ENCODE results near the gene HEXD. TPM values are rescaled to one million over a fixed set of nuclear protein-coding genes. Genes with fewer than 3 reads are reported as not detected.
A peak's percentile ranks its signal among the peaks of the same experiment; 100 is the strongest.

Gene HEXD
- 26.5 TPM for polyA plus RNA-seq (2012; ENCODE audit: insufficient read length, low read depth)

DNA sequence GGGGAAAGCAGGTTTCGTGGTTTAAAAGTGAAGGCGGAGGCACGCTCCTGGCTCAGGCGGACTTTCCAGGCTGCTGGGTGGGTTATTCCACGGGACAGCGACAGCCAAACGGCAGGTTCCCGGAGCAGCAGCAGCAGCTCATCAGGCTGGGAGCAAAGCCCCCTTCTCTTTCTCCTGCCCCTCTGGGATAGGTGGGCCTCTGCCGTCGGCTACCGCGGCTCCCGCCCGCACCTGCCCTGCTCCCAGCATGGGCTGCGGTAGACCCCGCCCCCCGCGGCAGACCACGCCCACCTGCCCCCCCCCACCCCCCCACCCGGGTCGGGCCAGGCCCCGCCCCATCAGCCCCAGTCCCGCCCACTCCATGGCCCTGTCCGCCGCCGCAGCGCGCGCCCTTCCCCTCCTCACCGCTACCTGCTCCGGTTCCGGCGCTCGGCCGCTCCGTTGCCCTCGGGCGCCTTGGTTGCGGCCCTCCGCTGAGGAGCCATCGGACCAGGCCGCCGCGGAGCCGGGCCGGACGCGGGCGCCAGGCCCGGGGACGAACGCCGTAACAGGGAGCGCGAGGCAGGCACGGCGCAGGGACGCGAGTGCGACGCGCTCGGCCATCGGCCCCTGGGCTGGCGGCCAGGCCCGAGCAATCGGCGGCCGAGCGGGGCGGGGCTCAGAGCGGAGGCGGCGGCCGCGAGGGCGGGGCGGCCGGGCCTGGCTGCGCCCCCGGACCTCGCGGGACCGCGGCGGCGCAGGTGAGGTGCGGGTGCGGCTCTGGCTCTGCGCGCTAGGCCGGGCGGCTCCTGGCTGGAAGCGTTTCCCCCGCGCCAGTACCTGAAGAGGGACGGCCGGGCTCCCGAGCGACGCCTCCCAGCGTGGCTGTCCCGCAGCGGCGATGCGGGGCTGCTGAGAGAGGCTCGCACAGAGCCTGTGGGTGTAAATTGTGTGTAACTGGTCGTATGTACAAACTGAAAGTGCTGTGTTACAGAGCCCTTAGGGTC is at the start of gene HEXD, which contains the start of gene OGFOD3:
Gene HEXD (plus strand): TSS at position 347 of the 986 bp plus-strand sequence. CDS start 1,453 bp downstream, outside the sequence.
Gene OGFOD3 (minus strand): TSS at position 586 of the 986 bp plus-strand sequence. CDS start 101 bp downstream, at position 485.
- TF ChIP-seq TAF1 (IDR thresholded peaks at IDR 0.05; ENCODE audit: borderline replicate concordance, insufficient read depth, low read length) (peak; percentile 65; the same call in 1 of the 2 replicates), POLR2AphosphoS5 (IDR thresholded peaks at IDR 0.05; ENCODE audit: low read depth, low read length) (peak; percentile 97), SIN3A (IDR thresholded peaks at IDR 0.05; ENCODE audit: borderline replicate concordance, insufficient read depth, low read length) (no peak; the same call in 1 of the 2 replicates), FOXP2 (optimal IDR thresholded peaks at IDR 0.05; ENCODE audit: borderline replicate concordance, extremely low read depth, extremely low read length, insufficient read depth) (peak; percentile 98)
- TF ChIP-seq, protein P1, sequence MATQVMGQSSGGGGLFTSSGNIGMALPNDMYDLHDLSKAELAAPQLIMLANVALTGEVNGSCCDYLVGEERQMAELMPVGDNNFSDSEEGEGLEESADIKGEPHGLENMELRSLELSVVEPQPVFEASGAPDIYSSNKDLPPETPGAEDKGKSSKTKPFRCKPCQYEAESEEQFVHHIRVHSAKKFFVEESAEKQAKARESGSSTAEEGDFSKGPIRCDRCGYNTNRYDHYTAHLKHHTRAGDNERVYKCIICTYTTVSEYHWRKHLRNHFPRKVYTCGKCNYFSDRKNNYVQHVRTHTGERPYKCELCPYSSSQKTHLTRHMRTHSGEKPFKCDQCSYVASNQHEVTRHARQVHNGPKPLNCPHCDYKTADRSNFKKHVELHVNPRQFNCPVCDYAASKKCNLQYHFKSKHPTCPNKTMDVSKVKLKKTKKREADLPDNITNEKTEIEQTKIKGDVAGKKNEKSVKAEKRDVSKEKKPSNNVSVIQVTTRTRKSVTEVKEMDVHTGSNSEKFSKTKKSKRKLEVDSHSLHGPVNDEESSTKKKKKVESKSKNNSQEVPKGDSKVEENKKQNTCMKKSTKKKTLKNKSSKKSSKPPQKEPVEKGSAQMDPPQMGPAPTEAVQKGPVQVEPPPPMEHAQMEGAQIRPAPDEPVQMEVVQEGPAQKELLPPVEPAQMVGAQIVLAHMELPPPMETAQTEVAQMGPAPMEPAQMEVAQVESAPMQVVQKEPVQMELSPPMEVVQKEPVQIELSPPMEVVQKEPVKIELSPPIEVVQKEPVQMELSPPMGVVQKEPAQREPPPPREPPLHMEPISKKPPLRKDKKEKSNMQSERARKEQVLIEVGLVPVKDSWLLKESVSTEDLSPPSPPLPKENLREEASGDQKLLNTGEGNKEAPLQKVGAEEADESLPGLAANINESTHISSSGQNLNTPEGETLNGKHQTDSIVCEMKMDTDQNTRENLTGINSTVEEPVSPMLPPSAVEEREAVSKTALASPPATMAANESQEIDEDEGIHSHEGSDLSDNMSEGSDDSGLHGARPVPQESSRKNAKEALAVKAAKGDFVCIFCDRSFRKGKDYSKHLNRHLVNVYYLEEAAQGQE (IDR thresholded peaks at IDR 0.05; ENCODE audit: insufficient read depth in 1 of 2, low read depth in 2 of 2, low read length in 2 of 2), result peak in 1 of 2 experiments; percentile 65; a peak in 2 of 4 replicates

DNA sequence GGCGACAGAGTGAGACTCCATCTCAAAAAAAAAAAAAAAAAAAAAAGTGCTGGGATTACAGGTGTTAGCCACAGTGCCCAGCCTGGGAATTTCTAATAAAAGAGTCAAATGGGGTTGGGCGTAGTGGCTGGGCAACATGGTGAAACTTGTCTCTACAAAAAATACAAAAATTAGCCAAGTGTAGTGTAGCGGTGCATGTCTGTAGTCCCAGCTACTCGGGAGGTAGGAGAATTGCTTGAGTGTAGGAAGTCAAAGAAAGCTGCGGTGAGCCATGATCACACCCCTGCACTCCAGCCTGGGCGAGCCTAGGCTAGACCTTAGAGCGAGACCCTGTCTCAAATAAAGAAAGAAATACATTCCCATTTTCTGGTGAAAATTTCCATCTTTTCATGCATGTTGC is 48.9 kb upstream of the HEXD start:
- TF ChIP-seq, protein P1 (IDR thresholded peaks at IDR 0.05; ENCODE audit: insufficient read depth in 1 of 2, low read depth in 2 of 2, low read length in 2 of 2), result no peak
- TF ChIP-seq FOXP2 (optimal IDR thresholded peaks at IDR 0.05; ENCODE audit: borderline replicate concordance, extremely low read depth, extremely low read length, insufficient read depth) (no peak), TAF1 (IDR thresholded peaks at IDR 0.05; ENCODE audit: borderline replicate concordance, insufficient read depth, low read length) (no peak)

DNA sequence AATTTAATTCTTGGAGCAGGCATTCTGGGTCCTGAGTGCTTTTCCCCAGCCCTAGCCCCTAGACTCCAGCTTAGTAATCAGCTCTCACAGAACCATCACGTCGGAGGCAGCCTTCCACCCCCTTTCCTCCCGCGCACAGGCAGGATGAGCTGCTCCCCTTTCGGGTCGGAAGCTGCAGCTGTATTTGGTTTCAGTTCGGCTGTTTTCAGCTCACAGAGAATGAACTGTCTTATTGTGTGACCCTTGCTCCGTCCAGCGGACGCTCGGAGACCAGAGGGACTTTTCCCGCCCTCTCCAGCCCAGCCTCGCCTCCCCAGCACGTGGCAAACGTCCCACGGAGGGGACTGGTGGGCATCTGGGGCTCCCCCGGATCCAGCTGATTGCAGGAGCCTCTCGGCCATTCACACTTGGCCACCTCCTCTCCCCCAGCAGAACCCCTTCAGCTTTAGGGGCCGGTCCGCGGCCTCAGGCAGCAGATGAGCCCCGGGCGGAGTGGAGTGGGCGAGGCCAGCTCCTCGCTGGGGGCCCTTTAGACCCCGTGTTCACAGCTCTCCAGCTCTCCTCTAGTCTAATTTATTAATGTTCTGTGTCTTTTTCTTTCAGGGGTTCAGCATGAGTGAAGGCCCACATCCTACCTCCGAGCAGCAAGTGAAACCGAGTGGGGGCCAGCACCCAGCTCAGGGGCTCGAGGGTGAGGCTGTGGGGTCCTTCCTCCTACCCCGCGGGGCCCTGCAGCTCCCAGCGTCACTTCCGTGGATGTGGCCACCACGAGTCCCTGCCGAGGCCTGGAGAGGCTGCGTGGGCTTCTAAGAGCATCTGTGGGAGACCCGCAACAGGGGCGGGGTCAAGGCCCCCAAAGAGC is 47.4 kb upstream of the HEXD start:
- TF ChIP-seq TAF1 (IDR thresholded peaks at IDR 0.05; ENCODE audit: borderline replicate concordance, insufficient read depth, low read length) (no peak), FOXP2 (optimal IDR thresholded peaks at IDR 0.05; ENCODE audit: borderline replicate concordance, extremely low read depth, extremely low read length, insufficient read depth) (no peak), SIN3A (IDR thresholded peaks at IDR 0.05; ENCODE audit: borderline replicate concordance, insufficient read depth, low read length) (no peak), POLR2AphosphoS5 (IDR thresholded peaks at IDR 0.05; ENCODE audit: low read depth, low read length) (no peak)
- TF ChIP-seq, protein P1 (IDR thresholded peaks at IDR 0.05; ENCODE audit: insufficient read depth in 1 of 2, low read depth in 2 of 2, low read length in 2 of 2), result no peak

DNA sequence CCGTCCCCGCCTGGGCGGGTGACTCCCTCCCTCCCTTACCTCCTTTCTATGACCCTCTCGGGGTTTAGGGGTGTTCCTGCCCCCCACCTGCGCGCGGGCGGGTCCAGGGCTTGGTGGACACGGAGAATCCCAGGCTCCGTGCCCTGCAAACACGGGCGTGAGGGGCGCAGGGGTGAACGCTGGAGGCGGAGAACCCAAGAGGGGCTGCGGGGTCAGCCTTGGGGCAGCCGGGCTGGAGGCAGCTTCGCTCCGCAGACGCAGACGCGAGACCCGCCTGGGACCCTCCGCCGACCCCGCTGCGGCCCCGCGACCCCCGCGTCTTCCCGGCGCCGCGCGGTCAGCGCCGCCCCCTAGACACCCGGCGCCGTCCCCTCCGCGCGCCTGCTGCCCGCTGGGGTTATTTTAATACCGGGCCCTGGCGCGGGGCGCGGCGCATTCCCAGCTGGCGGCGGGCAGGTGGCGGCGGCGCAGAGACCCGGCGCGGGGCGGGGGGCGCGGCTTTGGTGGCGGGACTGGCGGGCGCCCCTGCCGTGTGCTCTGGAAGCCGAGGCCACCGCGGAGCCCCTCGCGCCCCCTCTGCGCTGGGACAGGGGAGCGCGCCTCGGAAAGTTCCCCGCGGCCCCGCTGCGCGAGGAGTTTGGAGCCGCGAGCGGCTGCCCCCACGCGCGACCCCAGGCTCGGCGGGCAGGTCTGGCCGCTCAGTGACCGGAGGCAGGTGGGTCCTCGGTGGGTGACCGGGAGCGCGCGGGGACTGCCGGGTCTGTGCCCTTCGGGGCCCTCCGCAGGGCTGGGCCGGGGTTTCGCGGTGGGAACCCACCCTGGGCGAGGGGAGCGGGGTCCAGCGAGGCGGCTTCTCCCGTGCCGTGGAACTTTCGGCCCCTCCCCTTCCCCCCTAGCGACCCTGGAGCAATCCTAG is 46.6 kb upstream of the HEXD start, which contains the start of gene UTS2R:
Gene UTS2R (plus strand): TSS at position 433 of the 916 bp plus-strand sequence. CDS start 2,560 bp downstream, outside the sequence.
- TF ChIP-seq, protein P1 (IDR thresholded peaks at IDR 0.05; ENCODE audit: insufficient read depth in 1 of 2, low read depth in 2 of 2, low read length in 2 of 2), result no peak
- no peak for TF ChIP-seq TAF1 (IDR thresholded peaks at IDR 0.05; ENCODE audit: borderline replicate concordance, insufficient read depth, low read length)
- no peak for TF ChIP-seq POLR2AphosphoS5 (IDR thresholded peaks at IDR 0.05; ENCODE audit: low read depth, low read length)
- TF ChIP-seq SIN3A (IDR thresholded peaks at IDR 0.05; ENCODE audit: borderline replicate concordance, insufficient read depth, low read length), result no peak
- TF ChIP-seq FOXP2 (optimal IDR thresholded peaks at IDR 0.05; ENCODE audit: borderline replicate concordance, extremely low read depth, extremely low read length, insufficient read depth), result no peak
